ENCODE measurements around the gene LIMS3. TPM values are rescaled to one million over a fixed set of nuclear protein-coding genes. Genes with fewer than 3 reads are reported as not detected.
"Not testable (repeated sequence)": the region's sequence is repeated elsewhere in the genome, so short reads cannot be mapped to it uniquely, and the experiment has no call there.

LIMS3 gene
- total RNA-seq: 1 to 10 TPM in 1 of 2 donors, under 1 TPM in 1; 0.57 to 1.1 TPM

GRCh38 chr2:109898462-109899336, at the start of gene LIMS3:
TSS of gene LIMS3 (plus strand) at chr2:109898688. CDS start at chr2:109898729, 41 bp downstream.
- H3K27ac Mint-ChIP-seq; DNase-seq (ENCODE audit: low spot score in 2 of 2); H3K36me3 Mint-ChIP-seq; H3K9me3 Mint-ChIP-seq; ATAC-seq: not testable (repeated sequence)

GRCh38 chr2:109871129-109871751, 27.2 kb upstream of the LIMS3 start:
- H3K36me3 Mint-ChIP-seq; H3K9me3 Mint-ChIP-seq; H3K27ac Mint-ChIP-seq; DNase-seq (ENCODE audit: low spot score in 2 of 2): not testable (repeated sequence)
- peak; percentile 73 to 79 for ATAC-seq

GRCh38 chr2:109876625-109877024, 21.9 kb upstream of the LIMS3 start:
- not testable (repeated sequence) for ATAC-seq; H3K27ac Mint-ChIP-seq; H3K9me3 Mint-ChIP-seq; H3K36me3 Mint-ChIP-seq; DNase-seq (ENCODE audit: low spot score in 2 of 2)

GRCh38 chr2:109882112-109882511, 16.4 kb upstream of the LIMS3 start:
- H3K9me3 Mint-ChIP-seq; H3K27ac Mint-ChIP-seq; H3K36me3 Mint-ChIP-seq; ATAC-seq; DNase-seq (ENCODE audit: low spot score in 2 of 2): not testable (repeated sequence)

GRCh38 chr2:109888414-109888813, 10.1 kb upstream of the LIMS3 start:
- H3K27ac Mint-ChIP-seq; DNase-seq (ENCODE audit: low spot score in 2 of 2); H3K9me3 Mint-ChIP-seq; H3K36me3 Mint-ChIP-seq; ATAC-seq: not testable (repeated sequence)

GRCh38 chr2:109889909-109890308, 8.6 kb upstream of the LIMS3 start:
- H3K36me3 Mint-ChIP-seq; H3K9me3 Mint-ChIP-seq; H3K27ac Mint-ChIP-seq; DNase-seq (ENCODE audit: low spot score in 2 of 2): not testable (repeated sequence)
- ATAC-seq: peak in 1 of 2 donors; percentile 60

GRCh38 chr2:109891024-109891423, 7.5 kb upstream of the LIMS3 start:
- not testable (repeated sequence) for DNase-seq (ENCODE audit: low spot score in 2 of 2); H3K9me3 Mint-ChIP-seq; H3K36me3 Mint-ChIP-seq; ATAC-seq; H3K27ac Mint-ChIP-seq

GRCh38 chr2:109893736-109894135, 4.8 kb upstream of the LIMS3 start:
- not testable (repeated sequence) for H3K9me3 Mint-ChIP-seq; H3K36me3 Mint-ChIP-seq; DNase-seq (ENCODE audit: low spot score in 2 of 2); ATAC-seq; H3K27ac Mint-ChIP-seq

- H3K9me3 Mint-ChIP-seq; H3K36me3 Mint-ChIP-seq; ATAC-seq; H3K27ac Mint-ChIP-seq; DNase-seq (ENCODE audit: low spot score in 2 of 2): not testable (repeated sequence)
Observed at GRCh38 chr2:109894141-109894540, 4.3 kb upstream of the LIMS3 start.

- peak; percentile 22 to 53 for ATAC-seq
- H3K9me3 Mint-ChIP-seq; H3K36me3 Mint-ChIP-seq; DNase-seq (ENCODE audit: low spot score in 2 of 2); H3K27ac Mint-ChIP-seq: not testable (repeated sequence)
Observed at GRCh38 chr2:109895090-109895869, 3.2 kb upstream of the LIMS3 start.

- H3K27ac Mint-ChIP-seq; H3K9me3 Mint-ChIP-seq; H3K36me3 Mint-ChIP-seq; DNase-seq (ENCODE audit: low spot score in 2 of 2): not testable (repeated sequence)
- peak; percentile 97 for ATAC-seq
Observed at GRCh38 chr2:109896212-109896611, 2.3 kb upstream of the LIMS3 start.

- H3K9me3 Mint-ChIP-seq; H3K36me3 Mint-ChIP-seq; H3K27ac Mint-ChIP-seq; DNase-seq (ENCODE audit: low spot score in 2 of 2); ATAC-seq: not testable (repeated sequence)
Observed at GRCh38 chr2:109897769-109898461, 573 bp upstream of the LIMS3 start.

- ATAC-seq; DNase-seq (ENCODE audit: low spot score in 2 of 2); H3K9me3 Mint-ChIP-seq; H3K27ac Mint-ChIP-seq; H3K36me3 Mint-ChIP-seq: not testable (repeated sequence)
Observed at GRCh38 chr2:109905796-109906195, 7.3 kb downstream of the LIMS3 start.

GRCh38 chr2:109908626-109909025, 10.1 kb downstream of the LIMS3 start:
- H3K9me3 Mint-ChIP-seq; ATAC-seq; H3K27ac Mint-ChIP-seq; DNase-seq (ENCODE audit: low spot score in 2 of 2); H3K36me3 Mint-ChIP-seq: not testable (repeated sequence)

GRCh38 chr2:109910789-109911188, 12.3 kb downstream of the LIMS3 start:
- H3K36me3 Mint-ChIP-seq; DNase-seq (ENCODE audit: low spot score in 2 of 2); H3K9me3 Mint-ChIP-seq; H3K27ac Mint-ChIP-seq; ATAC-seq: not testable (repeated sequence)

- not testable (repeated sequence) for ATAC-seq; H3K9me3 Mint-ChIP-seq; H3K36me3 Mint-ChIP-seq; DNase-seq (ENCODE audit: low spot score in 2 of 2); H3K27ac Mint-ChIP-seq
Observed at GRCh38 chr2:109913911-109914310, 15.4 kb downstream of the LIMS3 start.
